CD14-positive monocyte (primary cell): Measurements from ENCODE around the gene RUNDC3A. TPM values are rescaled to one million over a fixed set of nuclear protein-coding genes. Genes with fewer than 3 reads are reported as not detected.
"Not testable (repeated sequence)": the region's sequence is repeated elsewhere in the genome, so short reads cannot be mapped to it uniquely, and the experiment has no call there.

ENCODE experiments used
- DNase-seq, 3 donors: peaks; one replicate each; pipeline ENCODE4 v3.0.0-alpha.2; 2011 to 2022
- H2AFZ ChIP-seq: 2 replicates; pipeline ENCODE4 v1.6.0; 2012; ENCODE audit warnings: mild to moderate bottlenecking, low read depth, low read length, inconsistent platforms; ENCODE audit not compliant: insufficient read depth, poor library complexity, severe bottlenecking
- H3K27ac ChIP-seq, 2 donors: 1 replicate in 1 of 2; 2 replicates in 1 of 2; pipeline ENCODE4 v1.5.1; 2012 to 2013; ENCODE audit warnings: low read length in 2 of 2, control low read depth in 1 of 2, inconsistent platforms in 1 of 2, low read depth in 1 of 2, mild to moderate bottlenecking in 1 of 2
- H3K27me3 ChIP-seq, 2 donors: one replicate each; pipeline versions ENCODE4 v1.6.0 to v1.6.1; 2011 to 2013; ENCODE audit warnings: low read length in 2 of 2; ENCODE audit not compliant: control insufficient read depth in 2 of 2, insufficient read depth in 2 of 2
- H3K36me3 ChIP-seq, 2 donors: replicated peaks in 1 of 2; 1 replicate in 1 of 2; 2 replicates in 1 of 2; pipeline versions ENCODE4 v1.5.1 to v1.6.1; 2012 to 2013; ENCODE audit warnings: low read length in 2 of 2, control low read depth in 1 of 2, inconsistent platforms in 1 of 2, mild to moderate bottlenecking in 1 of 2; ENCODE audit not compliant: insufficient read depth in 2 of 2, control insufficient read depth in 1 of 2
- H3K4me1 ChIP-seq, 2 donors: 1 replicate in 1 of 2; 2 replicates in 1 of 2; pipeline versions ENCODE4 v1.5.1 to v1.6.1; 2012 to 2013; ENCODE audit warnings: low read length in 2 of 2, control low read depth in 1 of 2, inconsistent platforms in 1 of 2, mild to moderate bottlenecking in 1 of 2, moderate library complexity in 1 of 2; ENCODE audit not compliant: insufficient read depth in 2 of 2, control insufficient read depth in 1 of 2
- H3K4me2 ChIP-seq: replicated peaks from 2 replicates; pipeline ENCODE3; 2012; ENCODE audit warnings: low read length, moderate library complexity, mild to moderate bottlenecking; ENCODE audit not compliant: poor library complexity, severe bottlenecking; ENCODE audit errors: extremely low read depth
- H3K4me3 ChIP-seq, 3 experiments: fragments of 200-600 bp in 1 of 3; sonication (generic) in 1 of 3; replicated peaks in 1 of 3; 1 replicate in 2 of 3; 2 replicates in 1 of 3; pipeline ENCODE4 v1.5.1; 2011 to 2013; ENCODE audit warnings: low read length in 3 of 3, mild to moderate bottlenecking in 3 of 3, control low read depth in 2 of 3, low read depth in 2 of 3, inconsistent platforms in 1 of 3, moderate library complexity in 1 of 3
- H3K79me2 ChIP-seq: 2 replicates; pipeline ENCODE4 v1.6.0; 2012; ENCODE audit warnings: mild to moderate bottlenecking, control low read depth, inconsistent platforms, low read length, moderate library complexity; ENCODE audit not compliant: insufficient read depth
- H3K9ac ChIP-seq: 2 replicates; pipeline ENCODE4 v1.6.0; 2017; ENCODE audit warnings: low read length, mild to moderate bottlenecking; ENCODE audit not compliant: insufficient read depth, poor library complexity, severe bottlenecking
- H3K9me3 ChIP-seq, 2 donors: replicated peaks in 1 of 2; 1 replicate in 1 of 2; 2 replicates in 1 of 2; pipeline versions ENCODE4 v1.5.1 to v1.6.1; 2012 to 2013; ENCODE audit warnings: low read length in 2 of 2, control low read depth in 1 of 2; ENCODE audit not compliant: control insufficient read depth in 1 of 2, insufficient read depth in 1 of 2
- H4K20me1 ChIP-seq: 2 replicates; pipeline ENCODE4 v1.6.0; 2012; ENCODE audit warnings: mild to moderate bottlenecking, low read length, control low read depth, moderate library complexity; ENCODE audit not compliant: insufficient read depth
- H3K27ac Mint-ChIP-seq, 7 donors: one replicate each; pipeline ENCODE4 v1.8.0; 2020; ENCODE audit warnings: mild to moderate bottlenecking in 7 of 7, mixed read lengths in 7 of 7, moderate library complexity in 6 of 7, inconsistent platforms in 2 of 7
- H3K27me3 Mint-ChIP-seq, 3 donors: one replicate each; pipeline ENCODE4 v1.8.0; 2021 to 2022; ENCODE audit warnings: low read depth in 3 of 3, mild to moderate bottlenecking in 3 of 3, mixed read lengths in 3 of 3, moderate library complexity in 3 of 3, inconsistent platforms in 1 of 3
- H3K36me3 Mint-ChIP-seq, 2 donors: one replicate each; pipeline ENCODE4 v1.8.0; 2020; ENCODE audit warnings: mixed read lengths in 2 of 2, inconsistent platforms in 1 of 2, mild to moderate bottlenecking in 1 of 2
- H3K4me1 Mint-ChIP-seq: one replicate; pipeline ENCODE4 v1.8.0; 2020; ENCODE audit warnings: mild to moderate bottlenecking, mixed read lengths
- H3K4me3 Mint-ChIP-seq, 2 donors: one replicate each; pipeline ENCODE4 v1.8.0; 2020; ENCODE audit warnings: mild to moderate bottlenecking in 2 of 2, mixed read lengths in 2 of 2, moderate library complexity in 1 of 2
- H3K9me3 Mint-ChIP-seq, 7 donors: one replicate each; pipeline ENCODE4 v1.8.0; 2020 to 2022; ENCODE audit warnings: mixed read lengths in 7 of 7, mild to moderate bottlenecking in 6 of 7, moderate library complexity in 6 of 7, inconsistent platforms in 2 of 7
- WGBS: methylation state at CpG from one replicate; pipeline ENCODE4 v1.1.5; 2013; ENCODE audit warnings: missing lambda C conversion rate; ENCODE audit not compliant: insufficient coverage; 5-methylcytosine and 5-hydroxymethylcytosine counted together
- intact Hi-C, 2 donors: fragments of 100-400 bp; cut with micrococcal nuclease; formaldehyde crosslinking; loops; one replicate each; pipeline versions ENCODE4 v1.15.0 to v1.15.1; 2023
- polyA plus RNA-seq, 3 donors: library from polyadenylated mRNA; depleted of rRNA in 1 of 3; unstranded in 2 of 3; stranded (reverse) in 1 of 3; fragments of 300-500 nt in 2 of 3; fragments of >200 nt in 1 of 3; fragmentation: Illumina TruSeq in 2 of 3; gene quantifications; 1 replicate in 2 of 3; 2 replicates in 1 of 3; pipeline ENCODE4 v1.2.3, GENCODE V29; 2012 to 2021
- TF ChIP-seq, protein P1 (sequence below): fragments of 200-600 bp; IDR thresholded peaks from one replicate; pipeline ENCODE4 v1.8.0; 2022; ENCODE audit warnings: antibody characterized with exemption, mild to moderate bottlenecking

The RUNDC3A gene
- polyA plus RNA-seq, 3 donors: 0.22 to 0.35 TPM; not detected in 1

DNA sequence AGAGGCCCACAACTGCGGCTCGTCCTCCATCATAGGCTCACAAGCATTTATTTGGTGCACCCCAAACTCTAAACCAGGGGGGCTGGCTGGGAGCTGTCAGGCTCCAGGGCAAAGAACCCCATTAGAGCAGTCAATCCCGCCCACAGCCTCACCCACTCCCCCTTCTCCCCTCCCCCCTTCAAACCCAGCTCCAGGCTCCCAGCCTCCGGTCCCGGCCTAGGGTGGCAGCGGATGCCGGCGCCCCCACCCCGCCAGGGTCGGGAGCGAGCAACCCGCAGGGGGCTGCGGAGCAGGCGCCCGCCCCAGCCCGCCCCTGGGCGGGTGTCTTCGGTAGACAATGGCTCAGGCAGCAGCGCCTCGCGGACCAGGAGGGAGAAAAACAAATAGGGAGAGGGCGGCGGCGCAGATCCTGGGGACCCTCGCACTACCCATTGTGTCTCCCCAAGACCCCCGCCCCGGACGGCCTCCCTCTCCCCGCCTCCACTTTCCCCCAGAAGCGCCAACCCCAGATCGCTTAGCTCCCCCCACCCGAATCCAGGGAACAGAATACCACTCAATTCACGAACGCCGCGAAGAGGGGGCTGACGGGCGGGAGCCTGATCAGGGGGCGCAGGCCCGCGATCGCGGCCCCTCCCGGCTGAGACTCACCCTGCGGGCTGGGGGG lies 54.7 kb downstream of the RUNDC3A start:
- Mint-ChIP-seq H3K27ac (peak overlapping the region in 1 of 7 donors; percentile 45), H3K27me3 (peaks cover 50 to 75% (median 50%) of the 10 kb centered on the region in 3 donors), H3K4me1 (peaks cover 6% of the 10 kb centered on the region), H3K36me3 (no peaks in the 10 kb centered on the region), H3K9me3 (peaks cover 0 to 3% (median 0%) of the 10 kb centered on the region in 7 donors), H3K4me3 (peak overlapping the region; percentile 76 to 90)
- DNase-seq: no peak
- Histone ChIP-seq H3K4me2 (peak overlapping the region; percentile 86), H4K20me1 (no peaks in the 10 kb centered on the region), H3K4me1 (peaks cover 9 to 19% of the 10 kb centered on the region in 2 donors), H3K79me2 (no peaks in the 10 kb centered on the region), H3K27ac (no peak overlapping the region), H3K27me3 (peaks cover 15 to 44% of the 10 kb centered on the region in 2 donors), H2AFZ (peak overlapping the region; percentile 90), H3K4me3 (peak overlapping the region; percentile 35 to 76 (median 36)), H3K36me3 (no peaks in the 10 kb centered on the region), H3K9me3 (no peaks in the 10 kb centered on the region), H3K9ac (peak overlapping the region; percentile 43)
- intact Hi-C loops: loop anchor here in 1 of 2 donors (2.0 to 5.0 kb wide), 2 partner anchors 41 to 152 kb away; partner anchors contain the start of gene SLC25A39
- WGBS: under 1% methylated on average over 40 of the region's 45 CpGs
- TF ChIP-seq, protein P1, sequence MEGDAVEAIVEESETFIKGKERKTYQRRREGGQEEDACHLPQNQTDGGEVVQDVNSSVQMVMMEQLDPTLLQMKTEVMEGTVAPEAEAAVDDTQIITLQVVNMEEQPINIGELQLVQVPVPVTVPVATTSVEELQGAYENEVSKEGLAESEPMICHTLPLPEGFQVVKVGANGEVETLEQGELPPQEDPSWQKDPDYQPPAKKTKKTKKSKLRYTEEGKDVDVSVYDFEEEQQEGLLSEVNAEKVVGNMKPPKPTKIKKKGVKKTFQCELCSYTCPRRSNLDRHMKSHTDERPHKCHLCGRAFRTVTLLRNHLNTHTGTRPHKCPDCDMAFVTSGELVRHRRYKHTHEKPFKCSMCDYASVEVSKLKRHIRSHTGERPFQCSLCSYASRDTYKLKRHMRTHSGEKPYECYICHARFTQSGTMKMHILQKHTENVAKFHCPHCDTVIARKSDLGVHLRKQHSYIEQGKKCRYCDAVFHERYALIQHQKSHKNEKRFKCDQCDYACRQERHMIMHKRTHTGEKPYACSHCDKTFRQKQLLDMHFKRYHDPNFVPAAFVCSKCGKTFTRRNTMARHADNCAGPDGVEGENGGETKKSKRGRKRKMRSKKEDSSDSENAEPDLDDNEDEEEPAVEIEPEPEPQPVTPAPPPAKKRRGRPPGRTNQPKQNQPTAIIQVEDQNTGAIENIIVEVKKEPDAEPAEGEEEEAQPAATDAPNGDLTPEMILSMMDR: no peak

DNA sequence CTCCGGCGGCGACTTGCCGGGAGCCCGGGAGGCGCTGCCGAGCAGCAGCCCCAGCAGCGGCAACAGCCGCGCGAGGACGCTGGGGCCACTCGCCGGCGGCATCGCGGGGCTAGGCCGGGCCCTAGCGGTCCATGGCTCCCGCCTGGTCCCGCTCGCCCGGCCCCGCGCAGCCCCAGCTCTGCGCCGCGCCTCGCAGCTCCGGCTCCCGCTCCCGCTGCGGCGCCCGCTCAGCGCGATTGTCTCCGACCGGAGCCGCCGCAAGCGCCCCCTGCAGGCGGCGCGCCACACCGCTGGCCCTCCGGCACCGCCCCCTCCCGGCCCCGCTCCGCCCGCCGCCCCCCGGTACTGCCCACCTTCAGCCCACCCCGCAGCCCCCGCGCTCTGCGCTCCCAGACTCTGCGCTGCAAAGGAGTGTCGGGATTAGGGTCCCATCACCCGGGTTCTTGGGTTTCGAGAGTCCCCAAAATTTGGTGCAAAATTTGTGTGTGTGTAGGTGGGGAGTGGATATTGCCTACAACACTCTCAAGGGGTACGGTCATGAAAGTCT lies 55.3 kb downstream of the RUNDC3A start, which contains the start of gene FAM171A2:
Gene FAM171A2, minus strand, starts transcription at position 241 of the 547 bp plus-strand sequence. Its CDS starts 139 bp downstream, at position 102.
- peak within 1 kb of the TSS in 2 of 7 donors; percentile 45 to 59 for H3K27ac Mint-ChIP-seq
- Histone ChIP-seq H3K79me2 (no peaks in the 10 kb centered on the region), H3K27me3 (peaks cover 15 to 44% of the 10 kb centered on the region in 2 donors), H3K4me3 (peak within 1 kb of the TSS; percentile 35 to 76 (median 36)), H3K4me1 (peaks cover 9 to 19% of the 10 kb centered on the region in 2 donors), H3K4me2 (peak within 1 kb of the TSS; percentile 86), H3K9ac (peak within 1 kb of the TSS; percentile 43), H3K9me3 (no peaks in the 10 kb centered on the region), H2AFZ (peak within 1 kb of the TSS; percentile 90), H3K36me3 (no peaks in the 10 kb centered on the region), H4K20me1 (no peaks in the 10 kb centered on the region), H3K27ac (no peak within 1 kb of the TSS)
- no peaks in the 10 kb centered on the region for H3K36me3 Mint-ChIP-seq
- TF ChIP-seq, protein P1: peak; percentile 87
- WGBS: under 1% methylated on average over 55 of the region's 63 CpGs
- peak; percentile 43 to 65 (median 62) for DNase-seq
- H3K4me3 Mint-ChIP-seq: peak within 1 kb of the TSS; percentile 76 to 90
- H3K9me3 Mint-ChIP-seq: peaks cover 0 to 3% (median 0%) of the 10 kb centered on the region in 7 donors
- peaks cover 6% of the 10 kb centered on the region for H3K4me1 Mint-ChIP-seq
- H3K27me3 Mint-ChIP-seq: peaks cover 50 to 72% (median 53%) of the 10 kb centered on the region in 3 donors
- intact Hi-C loops: loop anchor here in 1 of 2 donors (2.0 to 5.0 kb wide), 2 partner anchors 41 to 153 kb away; partner anchors contain the start of gene SLC25A39

DNA sequence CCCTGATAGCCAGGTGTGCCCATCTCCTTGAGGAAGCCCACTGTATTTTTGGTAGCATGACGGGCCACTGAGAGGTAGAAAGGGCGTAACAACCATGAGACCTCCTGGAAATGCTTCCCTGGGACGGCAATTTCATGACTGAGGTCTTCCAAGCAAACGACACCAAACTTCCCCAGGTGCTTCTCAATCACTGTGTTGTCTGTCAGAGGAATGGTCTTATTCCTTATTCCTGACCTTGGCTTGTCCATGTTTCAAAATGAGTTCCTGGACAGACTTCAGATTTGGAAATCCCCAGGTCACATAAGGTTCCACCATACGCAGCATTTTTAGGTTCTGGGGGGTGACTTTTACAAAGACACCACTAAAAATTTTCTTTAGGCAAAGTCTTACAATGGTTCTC lies 56.6 kb downstream of the RUNDC3A start:
- WGBS: 86% methylated on average over 4 of the region's 5 CpGs
- peaks cover 15 to 46% of the 10 kb centered on the region in 2 donors for H3K27me3 ChIP-seq
- H3K9me3 ChIP-seq, DNase-seq, H3K4me3 ChIP-seq, H3K36me3 Mint-ChIP-seq, H3K79me2 ChIP-seq, H3K9me3 Mint-ChIP-seq, H3K4me1 Mint-ChIP-seq, H2AFZ ChIP-seq, H3K36me3 ChIP-seq, H4K20me1 ChIP-seq, H3K27ac Mint-ChIP-seq, intact Hi-C loops, H3K9ac ChIP-seq, H3K27ac ChIP-seq, H3K4me2 ChIP-seq: not testable (repeated sequence)
- peaks cover 55 to 73% (median 58%) of the 10 kb centered on the region in 3 donors for H3K27me3 Mint-ChIP-seq
- H3K4me1 ChIP-seq: peaks cover 9 to 19% of the 10 kb centered on the region in 2 donors
- peak overlapping the region in 1 of 2 donors; percentile 59 for H3K4me3 Mint-ChIP-seq
